HEK293T (cell line): ENCODE measurements around the gene TAF11L10.
"Not testable (repeated sequence)": the region's sequence is repeated elsewhere in the genome, so short reads cannot be mapped to it uniquely, and the experiment has no call there.

Source experiments
- ARNT ChIP-seq: fragments of 450-650 bp; IDR thresholded peaks from 2 replicates; pipeline ENCODE4 v1.6.1; 2017; ENCODE audit warnings: mild to moderate bottlenecking
- CTBP1 ChIP-seq: fragments of 450-650 bp; IDR thresholded peaks from 2 replicates; pipeline ENCODE4 v1.6.1; 2016; ENCODE audit warnings: borderline replicate concordance
- ELF4 ChIP-seq: fragments of 450-650 bp; IDR thresholded peaks from 2 replicates; pipeline ENCODE4 v1.6.1; 2017; ENCODE audit warnings: antibody characterized with exemption
- FOXK2 ChIP-seq: fragments of 450-650 bp; IDR thresholded peaks from 2 replicates; pipeline ENCODE4 v1.6.1; 2016; ENCODE audit warnings: mild to moderate bottlenecking
- HDGF ChIP-seq: fragments of 450-650 bp; IDR thresholded peaks from 2 replicates; pipeline ENCODE4 v1.6.1; 2017; ENCODE audit warnings: antibody characterized with exemption, borderline replicate concordance
- LEF1 ChIP-seq: fragments of 450-650 bp; IDR thresholded peaks from 2 replicates; pipeline ENCODE4 v1.6.1; 2017; ENCODE audit warnings: mild to moderate bottlenecking, borderline replicate concordance
- SP1 ChIP-seq: fragments of 450-650 bp; IDR thresholded peaks from 2 replicates; pipeline ENCODE4 v1.6.1; 2017
- TARDBP ChIP-seq: fragments of 450-650 bp; IDR thresholded peaks from 2 replicates; pipeline ENCODE4 v1.6.1; 2016
- TF ChIP-seq, protein P1 (sequence below): fragments of 450-650 bp; IDR thresholded peaks from 2 replicates; pipeline ENCODE4 v1.6.1; 2016

DNA sequence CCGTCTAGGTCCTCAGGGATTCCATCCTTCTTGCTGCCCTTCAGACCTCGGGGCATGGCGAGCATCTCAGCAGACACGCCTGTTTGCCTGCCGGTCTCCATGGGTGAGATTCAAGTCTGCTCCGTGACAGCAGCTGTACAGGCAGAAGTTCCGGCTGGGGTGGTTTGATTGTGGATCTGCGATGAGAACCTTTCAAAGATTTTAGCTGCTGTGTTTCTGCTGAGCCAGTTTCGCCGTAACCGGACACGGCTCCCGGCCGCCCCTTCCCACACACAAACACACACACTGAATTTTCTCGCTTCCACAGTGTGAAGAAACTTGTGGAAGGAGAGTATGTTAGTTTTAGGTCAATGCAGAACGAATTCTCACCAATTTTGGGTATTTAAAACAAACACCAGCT lies 6.8 kb downstream of the TAF11L10 start, which contains the start of gene TAF11L8:
- TF ChIP-seq ELF4, FOXK2, CTBP1, SP1, ARNT, TARDBP, HDGF, LEF1: not testable (repeated sequence)
- TF ChIP-seq, protein P1, sequence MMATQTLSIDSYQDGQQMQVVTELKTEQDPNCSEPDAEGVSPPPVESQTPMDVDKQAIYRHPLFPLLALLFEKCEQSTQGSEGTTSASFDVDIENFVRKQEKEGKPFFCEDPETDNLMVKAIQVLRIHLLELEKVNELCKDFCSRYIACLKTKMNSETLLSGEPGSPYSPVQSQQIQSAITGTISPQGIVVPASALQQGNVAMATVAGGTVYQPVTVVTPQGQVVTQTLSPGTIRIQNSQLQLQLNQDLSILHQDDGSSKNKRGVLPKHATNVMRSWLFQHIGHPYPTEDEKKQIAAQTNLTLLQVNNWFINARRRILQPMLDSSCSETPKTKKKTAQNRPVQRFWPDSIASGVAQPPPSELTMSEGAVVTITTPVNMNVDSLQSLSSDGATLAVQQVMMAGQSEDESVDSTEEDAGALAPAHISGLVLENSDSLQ = not testable (repeated sequence)
